Posterior cingulate gyrus (tissue), 11 donors: ENCODE measurements around the gene TTBK1.
"Not testable (repeated sequence)": the region's sequence is repeated elsewhere in the genome, so short reads cannot be mapped to it uniquely, and the experiment has no call there.

Experiments used
- DNase-seq, 10 donors: peaks; one replicate each; pipeline versions ENCODE4 v3.0.0 to v3.0.0-alpha.2; 2020 to 2021; ENCODE audit warnings: mixed read lengths in 3 of 10
- intact Hi-C: fragments of 100-400 bp; cut with DNase I; formaldehyde crosslinking; loops from one replicate; pipeline ENCODE4 v1.15.1; 2023

The TTBK1 gene

DNA sequence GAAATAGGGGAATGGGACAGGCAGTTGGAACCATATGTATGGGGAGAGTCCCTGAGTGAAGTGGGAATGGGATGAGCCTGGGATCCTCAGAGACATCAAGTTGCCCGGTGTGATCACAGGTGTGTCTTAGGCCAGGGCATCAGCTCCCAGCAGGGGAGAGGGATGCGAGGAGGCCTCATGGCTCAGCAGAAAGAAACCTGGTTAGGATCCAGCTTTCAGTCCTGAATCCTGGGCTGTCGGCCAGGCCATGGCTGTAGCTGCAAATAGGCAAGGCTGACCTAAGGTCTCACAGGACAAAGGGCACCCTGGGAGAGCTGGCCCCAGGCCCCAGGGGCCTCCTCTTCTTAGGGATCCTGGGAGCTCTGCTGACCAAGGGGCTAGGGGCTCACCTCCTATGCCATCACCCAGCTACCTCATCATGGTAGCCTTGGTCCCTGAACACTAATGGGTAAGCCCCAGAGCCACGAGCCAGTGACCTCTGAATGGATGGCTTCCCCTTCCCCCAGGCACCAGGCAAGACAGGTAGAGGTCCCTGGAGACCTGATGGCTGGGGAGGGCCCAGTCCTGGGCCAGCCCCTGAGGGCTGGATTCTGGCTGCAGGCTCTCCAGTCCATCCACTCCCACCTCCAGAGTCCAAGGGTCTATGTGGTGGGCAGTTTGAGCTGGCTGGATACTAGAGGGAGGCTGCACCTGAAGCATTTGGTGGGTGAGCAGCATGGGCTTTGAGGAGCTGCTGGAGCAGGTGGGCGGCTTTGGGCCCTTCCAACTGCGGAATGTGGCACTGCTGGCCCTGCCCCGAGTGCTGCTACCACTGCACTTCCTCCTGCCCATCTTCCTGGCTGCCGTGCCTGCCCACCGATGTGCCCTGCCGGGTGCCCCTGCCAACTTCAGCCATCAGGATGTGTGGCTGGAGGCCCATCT, 54.6 kb downstream of the TTBK1 start, which contains the start of gene SLC22A7:
Gene SLC22A7 (plus strand): TSS at position 617 of the 921 bp plus-strand sequence. CDS start 99 bp downstream, at position 716.
- intact Hi-C loops = no loop called here
- peak in 1 of 10 donors; percentile 61 for DNase-seq

DNA sequence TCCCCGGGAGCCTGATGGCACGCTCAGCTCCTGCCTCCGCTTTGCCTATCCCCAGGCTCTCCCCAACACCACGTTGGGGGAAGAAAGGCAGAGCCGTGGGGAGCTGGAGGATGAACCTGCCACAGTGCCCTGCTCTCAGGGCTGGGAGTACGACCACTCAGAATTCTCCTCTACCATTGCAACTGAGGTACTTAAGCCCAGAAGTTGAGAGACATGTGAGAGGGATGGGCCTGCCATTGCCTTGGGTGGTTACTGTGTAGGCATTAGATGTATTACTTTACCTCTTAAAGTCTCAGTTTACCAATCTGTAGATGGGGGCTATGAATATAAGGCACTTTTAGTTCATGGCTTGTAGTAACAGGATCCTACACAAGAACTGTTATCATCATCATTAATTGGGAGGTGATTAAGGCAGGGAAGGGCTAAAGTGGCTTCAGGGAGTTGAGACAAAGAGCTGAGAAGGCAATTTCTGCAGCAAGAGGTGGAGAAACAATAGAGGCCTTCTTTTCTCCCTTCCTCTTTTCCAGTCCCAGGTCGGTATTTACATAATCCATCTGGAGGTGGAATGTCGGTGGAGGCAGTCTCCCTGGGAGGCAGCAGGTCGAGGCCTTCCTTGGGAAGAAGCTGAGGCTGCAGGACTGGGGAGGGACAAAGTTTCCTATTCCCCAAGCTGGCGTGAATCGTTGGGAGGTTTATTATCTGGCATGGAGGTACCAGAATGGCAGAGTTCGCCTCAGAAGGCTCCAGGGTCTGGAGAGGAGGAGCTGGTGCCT, 55.5 kb downstream of the TTBK1 start:
- intact Hi-C loops = no loop called here
- DNase-seq = peak in 1 of 10 donors; percentile 42

DNA sequence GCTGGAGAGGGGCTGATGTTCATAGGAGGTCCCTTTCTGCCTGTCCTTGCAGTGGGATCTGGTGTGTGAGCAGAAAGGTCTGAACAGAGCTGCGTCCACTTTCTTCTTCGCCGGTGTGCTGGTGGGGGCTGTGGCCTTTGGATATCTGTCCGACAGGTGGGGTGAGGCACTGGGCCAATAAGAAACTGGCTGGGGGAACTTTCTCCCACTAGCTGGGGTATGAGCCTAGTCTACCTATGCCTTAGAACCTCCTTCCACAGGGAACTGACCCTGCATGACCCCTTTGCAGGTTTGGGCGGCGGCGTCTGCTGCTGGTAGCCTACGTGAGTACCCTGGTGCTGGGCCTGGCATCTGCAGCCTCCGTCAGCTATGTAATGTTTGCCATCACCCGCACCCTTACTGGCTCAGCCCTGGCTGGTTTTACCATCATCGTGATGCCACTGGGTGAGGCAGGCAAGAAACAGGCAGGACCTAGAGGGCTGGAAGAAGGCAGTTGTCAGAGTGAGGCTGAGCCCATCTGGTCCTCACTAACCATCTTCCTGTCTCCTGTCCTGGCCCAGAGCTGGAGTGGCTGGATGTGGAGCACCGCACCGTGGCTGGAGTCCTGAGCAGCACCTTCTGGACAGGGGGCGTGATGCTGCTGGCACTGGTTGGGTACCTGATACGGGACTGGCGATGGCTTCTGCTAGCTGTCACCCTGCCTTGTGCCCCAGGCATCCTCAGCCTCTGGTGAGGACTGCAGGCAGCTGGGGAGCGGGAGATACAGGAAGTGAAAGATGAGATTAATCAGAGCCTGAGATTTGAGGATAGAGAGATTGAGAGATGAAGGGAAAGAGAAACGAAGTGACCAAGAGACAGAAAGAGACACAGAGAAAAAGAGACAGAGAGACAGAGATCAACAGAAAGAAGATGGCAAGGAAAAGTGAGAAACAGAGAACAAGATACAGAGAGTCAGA, 56.3 kb downstream of the TTBK1 start:
- peak in 1 of 10 donors; percentile 75 for DNase-seq
- intact Hi-C loops = no loop called here

DNA sequence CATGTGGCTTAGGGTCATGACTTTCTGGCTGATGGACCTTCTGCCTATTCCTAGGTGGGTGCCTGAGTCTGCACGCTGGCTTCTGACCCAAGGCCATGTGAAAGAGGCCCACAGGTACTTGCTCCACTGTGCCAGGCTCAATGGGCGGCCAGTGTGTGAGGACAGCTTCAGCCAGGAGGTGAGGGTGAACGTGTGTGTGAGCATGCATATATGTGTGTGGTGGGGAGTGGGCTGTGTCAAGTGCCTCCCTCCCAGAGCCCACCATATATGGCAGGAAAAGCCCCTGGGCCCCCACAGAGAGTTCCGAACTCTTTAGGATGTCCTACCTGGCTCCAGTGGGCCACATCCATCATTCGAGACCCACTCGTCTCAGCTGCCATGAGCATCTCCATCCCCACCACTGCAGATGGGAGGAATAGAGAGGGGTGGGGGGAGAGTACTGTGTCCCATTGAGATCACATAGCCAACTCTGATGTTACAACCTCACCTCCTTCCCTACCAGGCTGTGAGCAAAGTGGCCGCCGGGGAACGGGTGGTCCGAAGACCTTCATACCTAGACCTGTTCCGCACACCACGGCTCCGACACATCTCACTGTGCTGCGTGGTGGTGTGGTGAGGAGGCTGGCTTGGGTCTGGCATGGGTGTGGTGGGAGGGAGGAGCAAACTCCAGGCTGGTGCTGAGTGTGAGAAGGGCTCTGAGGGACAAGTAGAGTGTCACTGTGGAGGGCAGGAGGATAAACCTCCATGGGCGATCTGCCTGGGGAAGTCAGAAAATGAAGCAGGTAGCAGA, 58.0 kb downstream of the TTBK1 start:
- intact Hi-C loops = no loop called here
- DNase-seq = peak in 1 of 10 donors; percentile 68

DNA sequence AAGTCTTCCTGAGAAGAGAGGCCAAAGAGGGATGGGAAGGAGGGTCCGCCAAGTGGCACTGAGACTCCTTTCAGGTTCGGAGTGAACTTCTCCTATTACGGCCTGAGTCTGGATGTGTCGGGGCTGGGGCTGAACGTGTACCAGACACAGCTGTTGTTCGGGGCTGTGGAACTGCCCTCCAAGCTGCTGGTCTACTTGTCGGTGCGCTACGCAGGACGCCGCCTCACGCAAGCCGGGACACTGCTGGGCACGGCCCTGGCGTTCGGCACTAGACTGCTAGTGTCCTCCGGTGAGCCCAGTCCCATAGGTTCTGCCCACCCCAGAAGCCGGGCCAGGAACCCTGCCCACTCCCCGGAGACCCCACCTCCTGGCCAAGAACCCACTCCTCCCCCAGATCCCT, 58.8 kb downstream of the TTBK1 start:
- intact Hi-C loops = no loop called here
- DNase-seq = peak in 1 of 10 donors; percentile 59

DNA sequence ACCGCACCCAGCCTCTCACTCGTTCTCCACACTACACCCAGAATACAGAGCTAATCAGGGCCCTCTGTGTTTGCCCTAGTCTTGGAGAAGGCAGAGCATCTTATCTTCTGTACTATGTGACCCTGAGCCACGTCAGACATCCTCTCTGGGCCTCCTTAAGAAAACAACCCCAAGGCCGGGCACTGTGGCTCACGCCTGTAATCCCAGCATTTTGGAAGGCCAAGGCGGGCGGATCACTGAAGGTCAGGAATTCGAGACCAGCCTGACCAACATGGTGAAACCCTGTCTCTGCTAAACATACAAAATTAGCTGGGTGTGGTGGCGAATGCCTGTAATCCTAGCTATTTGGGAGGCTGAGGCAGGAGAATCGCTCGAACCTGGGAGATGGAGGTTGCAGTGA, 59.7 kb downstream of the TTBK1 start:
- peak in 1 of 10 donors; percentile 30 for DNase-seq
- intact Hi-C loops = not testable (repeated sequence)

DNA sequence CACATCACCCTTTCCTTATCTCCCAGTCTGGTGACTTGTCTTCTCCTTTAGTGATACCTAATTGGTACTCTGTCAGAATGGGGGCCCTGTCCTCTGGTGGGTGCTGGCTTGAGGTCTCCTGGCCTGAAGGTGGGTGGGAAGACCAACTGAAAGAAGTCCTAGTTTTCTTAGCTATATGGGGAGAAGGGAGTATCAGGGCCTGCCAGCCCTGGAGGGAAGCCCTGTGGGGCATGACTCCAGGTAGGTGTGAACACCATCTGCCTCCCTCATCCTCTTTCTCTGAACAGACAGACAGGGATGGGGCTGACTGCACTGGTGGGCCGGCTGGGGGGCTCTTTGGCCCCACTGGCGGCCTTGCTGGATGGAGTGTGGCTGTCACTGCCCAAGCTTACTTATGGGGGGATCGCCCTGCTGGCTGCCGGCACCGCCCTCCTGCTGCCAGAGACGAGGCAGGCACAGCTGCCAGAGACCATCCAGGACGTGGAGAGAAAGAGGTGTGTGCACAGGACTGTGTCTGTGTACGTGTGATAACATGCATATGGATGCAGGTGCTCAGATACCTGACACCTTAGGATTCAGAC, 60.6 kb downstream of the TTBK1 start:
- intact Hi-C loops = no loop called here
- DNase-seq = no peak

DNA sequence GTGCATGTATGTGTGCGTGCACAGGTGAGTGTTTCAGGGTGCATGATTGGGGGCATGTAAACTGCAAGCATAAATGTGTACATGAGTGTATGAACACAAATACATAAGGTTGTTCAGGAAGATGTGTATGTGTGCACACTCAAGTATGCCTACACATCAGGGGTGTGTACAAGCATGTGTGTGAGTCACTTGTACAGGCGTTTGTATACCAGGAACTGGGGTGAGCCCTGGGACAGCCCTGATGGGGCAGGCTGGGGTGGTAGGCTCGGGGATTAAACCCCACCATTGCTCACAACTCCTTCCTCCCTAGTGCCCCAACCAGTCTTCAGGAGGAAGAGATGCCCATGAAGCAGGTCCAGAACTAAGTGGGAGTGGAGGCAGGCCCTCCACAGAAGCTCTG, 61.1 kb downstream of the TTBK1 start:
- intact Hi-C loops = no loop called here

DNA sequence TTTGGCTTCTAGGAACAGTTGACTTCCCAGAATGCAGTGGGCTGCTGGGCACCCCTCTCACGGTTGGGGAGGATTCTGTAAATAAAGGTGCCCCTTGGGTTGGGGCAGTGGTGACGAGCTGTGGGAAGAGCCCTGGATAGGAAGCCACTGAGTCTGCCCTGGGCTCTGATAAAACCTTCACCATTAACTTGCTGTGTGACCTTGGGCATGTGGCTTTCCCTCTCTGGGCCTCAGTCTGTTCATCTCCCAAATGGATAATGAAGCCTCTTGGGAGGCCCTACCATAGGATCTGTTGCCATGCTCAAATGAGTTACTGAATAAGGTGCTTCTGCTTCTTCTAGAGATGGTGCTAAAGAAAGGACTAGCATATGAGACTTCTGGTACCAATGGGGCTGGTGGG, 61.6 kb downstream of the TTBK1 start:
- no peak for DNase-seq
- intact Hi-C loops = no loop called here

More for the DNA sequence above, 61.1 kb downstream of the TTBK1 start:
- DNase-seq = no peak

- no peak for DNase-seq
- intact Hi-C loops = no loop called here
Measured at GRCh38 chr6:43306086-43306485, 62.8 kb downstream of the TTBK1 start.

- no peak for DNase-seq
- intact Hi-C loops = no loop called here
Measured at GRCh38 chr6:43307451-43308100, 64.3 kb downstream of the TTBK1 start.

- DNase-seq = peak in 7 of 10 donors; percentile 33 to 94 (median 53)
- intact Hi-C loops = no loop called here
Measured at GRCh38 chr6:43308101-43308989, 65.1 kb downstream of the TTBK1 start, which contains the start of gene CRIP3. Gene CRIP3 (minus strand): TSS chr6:43308826. CDS start chr6:43308792, 34 bp downstream.

GRCh38 chr6:43308990-43309477, 65.8 kb downstream of the TTBK1 start:
- intact Hi-C loops = no loop called here
- no peak for DNase-seq

DNA sequence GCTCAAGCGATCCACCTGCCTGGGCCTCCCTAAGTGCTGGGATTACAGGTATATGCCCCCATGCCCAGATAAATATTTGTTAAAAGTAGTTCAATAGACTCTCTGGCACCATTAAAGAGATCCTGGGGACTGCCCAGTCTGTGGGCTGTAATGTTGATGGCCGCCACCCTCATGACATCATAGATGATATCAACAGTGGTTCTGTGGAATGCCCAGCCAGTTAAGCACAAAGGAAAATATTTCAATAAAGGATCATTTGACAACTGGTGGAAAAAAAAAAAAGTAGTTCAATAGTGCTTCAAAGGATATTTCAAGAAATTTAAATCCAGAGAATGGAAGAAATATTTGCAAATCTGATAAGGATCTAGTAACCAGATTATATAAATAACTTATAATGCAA, 66.9 kb downstream of the TTBK1 start:
- intact Hi-C loops = no loop called here

DNA sequence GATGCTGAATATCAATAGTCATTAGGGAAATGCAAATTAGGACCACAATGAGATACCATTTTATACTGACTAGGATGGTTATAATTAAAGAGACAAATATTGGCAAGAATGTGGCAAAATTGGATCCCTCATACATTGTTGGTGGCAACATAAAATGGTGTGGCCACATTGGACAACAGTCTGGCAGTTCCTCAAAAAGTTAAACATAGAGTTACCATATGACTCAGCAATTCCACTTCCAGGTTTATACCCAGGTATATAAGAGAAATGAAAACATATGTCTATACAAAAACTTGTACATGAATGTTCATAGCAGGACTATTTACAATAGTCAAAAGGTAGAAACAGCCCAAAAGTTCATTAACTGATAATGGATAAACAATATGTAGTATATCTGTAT, 67.3 kb downstream of the TTBK1 start:
- no peak for DNase-seq
- intact Hi-C loops = no loop called here

More for the DNA sequence above, 66.9 kb downstream of the TTBK1 start:
- no peak for DNase-seq

DNA sequence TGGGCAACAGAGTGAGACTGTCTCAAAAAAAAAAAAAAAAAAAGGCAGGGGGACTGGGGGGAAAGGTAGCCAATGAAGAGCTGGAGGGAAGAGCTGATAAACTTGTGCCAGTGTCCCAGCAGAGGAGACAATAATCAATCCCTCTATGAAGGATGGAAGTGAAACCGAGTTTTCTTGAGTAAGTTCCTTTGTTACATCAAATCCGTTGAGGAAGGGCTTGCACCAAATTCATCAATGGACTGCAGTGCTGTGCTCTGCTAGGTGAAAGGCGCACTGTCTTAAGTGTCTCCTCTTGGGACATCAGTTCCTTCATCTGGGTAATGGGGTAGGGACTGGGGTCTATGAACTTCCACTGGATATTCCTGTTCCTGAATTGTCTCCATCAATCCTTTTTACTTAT, 68.4 kb downstream of the TTBK1 start:
- DNase-seq = no peak
- intact Hi-C loops = no loop called here

DNA sequence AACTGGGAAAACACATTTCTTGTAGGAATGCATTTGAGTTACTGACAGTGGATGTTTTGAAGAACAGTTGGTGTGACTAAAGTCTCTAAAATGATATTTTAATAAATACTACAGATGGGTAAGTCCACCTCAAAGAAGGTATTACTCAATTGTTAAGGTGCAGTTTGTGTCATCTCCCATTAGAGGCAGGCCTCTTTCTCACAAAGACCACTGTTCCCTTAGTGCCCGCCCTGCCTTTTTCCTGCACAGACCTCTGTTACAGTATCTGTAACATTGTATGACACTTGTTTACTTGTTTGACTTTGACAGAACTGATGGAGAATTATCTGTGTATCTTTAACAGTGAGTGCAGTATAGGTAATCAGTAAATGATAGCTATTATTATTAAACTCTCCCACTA, 70.5 kb downstream of the TTBK1 start:
- intact Hi-C loops = no loop called here
- DNase-seq = no peak
